LoVo (cell line): ENCODE results near the gene PDE10A.
"Not testable (repeated sequence)": the region's sequence is repeated elsewhere in the genome, so short reads cannot be mapped to it uniquely, and the experiment has no call there.

Experiments used
- DNase-seq: peaks from one replicate; pipeline ENCODE4 v3.0.0-alpha.2; 2016; ENCODE audit warnings: low spot score

PDE10A gene

GRCh38 chr6:165624871-165625639, 38.0 kb downstream of the PDE10A start:
- no peak for DNase-seq

GRCh38 chr6:165621940-165622339, 41.1 kb downstream of the PDE10A start:
- DNase-seq = no peak

GRCh38 chr6:165618891-165619290, 44.1 kb downstream of the PDE10A start:
- not testable (repeated sequence) for DNase-seq

GRCh38 chr6:165618241-165618640, 44.8 kb downstream of the PDE10A start:
- no peak for DNase-seq

- no peak for DNase-seq
Observed at GRCh38 chr6:165617528-165617927, 45.5 kb downstream of the PDE10A start.

- DNase-seq = no peak
Observed at GRCh38 chr6:165616116-165616515, 46.9 kb downstream of the PDE10A start.

GRCh38 chr6:165615636-165616035, 47.4 kb downstream of the PDE10A start:
- no peak for DNase-seq

GRCh38 chr6:165611294-165611693, 51.7 kb downstream of the PDE10A start:
- DNase-seq = no peak

- DNase-seq = not testable (repeated sequence)
Observed at GRCh38 chr6:165608577-165608976, 54.5 kb downstream of the PDE10A start.

GRCh38 chr6:165606740-165607008, 56.4 kb downstream of the PDE10A start:
- no peak for DNase-seq

GRCh38 chr6:165605901-165606739, 56.9 kb downstream of the PDE10A start:
- no peak for DNase-seq

GRCh38 chr6:165605182-165605875, 57.7 kb downstream of the PDE10A start:
- no peak for DNase-seq

- DNase-seq = no peak
Observed at GRCh38 chr6:165602291-165602690, 60.8 kb downstream of the PDE10A start.

- no peak for DNase-seq
Observed at GRCh38 chr6:165600606-165601005, 62.4 kb downstream of the PDE10A start.

GRCh38 chr6:165599596-165600487, 63.2 kb downstream of the PDE10A start:
- no peak for DNase-seq

GRCh38 chr6:165599121-165599520, 63.9 kb downstream of the PDE10A start:
- no peak for DNase-seq

GRCh38 chr6:165597821-165598220, 65.2 kb downstream of the PDE10A start:
- no peak for DNase-seq

GRCh38 chr6:165594584-165595333, 68.3 kb downstream of the PDE10A start:
- no peak for DNase-seq

- not testable (repeated sequence) for DNase-seq
Observed at GRCh38 chr6:165592947-165593346, 70.1 kb downstream of the PDE10A start.

GRCh38 chr6:165588515-165588914, 74.5 kb downstream of the PDE10A start:
- no peak for DNase-seq

- no peak for DNase-seq
Observed at GRCh38 chr6:165587206-165587605, 75.8 kb downstream of the PDE10A start.
